Nucleus accumbens (tissue), 56 donors: ENCODE data around the gene LRRC66.

ENCODE experiments used
- DNase-seq, 56 donors: peaks; one replicate each; lab custom pipeline; 2025; lab: John Stamatoyannopoulos, UW

The LRRC66 gene

DNA sequence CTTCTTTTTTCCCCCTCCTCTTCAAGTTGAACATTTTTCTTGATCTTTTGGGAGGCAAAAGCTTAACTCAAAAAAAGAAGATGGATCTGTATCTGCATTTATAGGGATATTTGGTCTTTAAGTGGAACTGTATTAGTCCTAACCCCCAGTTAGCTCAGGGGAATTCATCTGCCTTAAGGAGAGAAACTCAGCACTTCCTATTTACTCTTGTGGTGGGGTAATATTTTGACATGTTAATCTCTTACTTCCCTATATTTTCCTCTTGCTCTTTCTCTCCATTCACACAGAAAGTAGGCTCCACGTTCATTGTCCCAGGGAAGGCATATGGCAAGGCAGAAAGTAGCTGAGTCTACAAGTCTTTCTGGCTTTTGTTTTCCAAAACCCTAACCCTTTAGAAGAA is 5.3 kb downstream of the LRRC66 start:
- no peak for DNase-seq

GRCh38 chr4:52012651-52013050 is 7.5 kb downstream of the LRRC66 start:
- DNase-seq = no peak

DNA sequence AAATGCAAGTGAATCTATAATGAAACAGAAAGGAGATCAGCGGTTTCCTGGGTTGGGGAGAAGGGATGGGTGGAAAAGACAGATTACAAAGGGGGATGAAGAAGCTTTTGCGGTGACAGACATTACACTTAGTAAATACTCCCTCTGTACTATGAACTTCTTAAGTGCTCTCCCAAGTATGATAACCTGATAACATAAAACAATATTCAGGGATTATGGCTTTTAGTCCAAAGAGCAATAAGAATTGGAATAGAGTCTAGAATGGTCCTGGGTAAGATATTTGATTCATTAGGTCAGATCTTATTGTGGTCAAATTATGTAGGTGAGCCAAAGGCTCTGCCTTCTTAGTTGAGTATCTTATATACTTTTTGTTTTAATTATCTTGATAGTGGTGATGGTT is 9.2 kb downstream of the LRRC66 start:
- DNase-seq = no peak

GRCh38 chr4:52006887-52007286 is 13.3 kb downstream of the LRRC66 start:
- DNase-seq = no peak

DNA sequence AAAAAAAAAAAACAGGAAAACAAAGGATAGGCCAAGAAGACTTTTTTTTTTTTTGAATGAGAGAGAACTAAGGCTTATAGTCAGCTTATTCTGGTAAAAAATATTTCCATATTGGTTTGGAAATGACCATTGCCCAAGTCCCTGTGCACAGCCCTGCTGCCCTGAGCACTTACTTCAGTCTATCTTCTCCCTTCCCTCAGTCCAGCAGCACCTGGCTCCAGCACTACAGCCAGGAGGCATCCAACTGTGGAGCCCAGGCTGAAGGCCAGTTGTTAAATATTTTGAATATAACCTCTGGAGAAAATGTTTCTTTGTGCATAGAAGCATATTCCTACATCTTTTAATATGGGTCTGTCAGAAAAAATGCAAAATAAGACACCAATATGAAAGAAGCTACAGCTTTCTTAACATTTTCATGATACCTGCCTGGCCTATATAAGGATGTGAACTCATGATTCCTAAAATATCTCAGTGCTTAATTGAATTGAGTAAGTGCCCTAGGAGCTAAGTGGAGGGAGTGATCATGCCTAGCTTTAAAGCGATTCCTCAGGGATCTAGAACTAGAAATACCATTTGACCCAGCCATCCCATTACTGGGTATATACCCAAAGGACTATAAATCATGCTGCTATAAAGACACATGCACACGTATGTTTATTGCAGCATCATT is 14.4 kb downstream of the LRRC66 start:
- DNase-seq = no peak

DNA sequence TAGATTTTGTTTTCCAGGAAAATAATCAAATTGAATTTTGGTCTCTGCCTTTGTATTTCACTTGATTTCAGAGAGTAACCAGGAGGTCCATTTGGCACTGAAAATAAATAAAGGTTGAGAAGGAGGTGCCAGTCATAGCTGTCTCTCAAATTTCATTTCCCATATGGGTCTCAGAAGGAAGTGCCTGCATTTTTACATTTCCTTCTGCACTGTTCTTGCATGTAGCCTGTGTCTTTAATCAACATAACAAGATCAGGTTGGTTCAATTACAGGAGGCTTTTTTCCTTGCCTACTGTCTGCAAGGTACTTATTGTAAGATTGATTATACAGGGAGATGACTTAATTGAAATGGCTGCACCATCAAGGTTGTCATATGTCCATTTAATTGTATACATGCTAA is 15.7 kb downstream of the LRRC66 start:
- no peak for DNase-seq

GRCh38 chr4:52001616-52002015 is 18.5 kb downstream of the LRRC66 start:
- DNase-seq = no peak

DNA sequence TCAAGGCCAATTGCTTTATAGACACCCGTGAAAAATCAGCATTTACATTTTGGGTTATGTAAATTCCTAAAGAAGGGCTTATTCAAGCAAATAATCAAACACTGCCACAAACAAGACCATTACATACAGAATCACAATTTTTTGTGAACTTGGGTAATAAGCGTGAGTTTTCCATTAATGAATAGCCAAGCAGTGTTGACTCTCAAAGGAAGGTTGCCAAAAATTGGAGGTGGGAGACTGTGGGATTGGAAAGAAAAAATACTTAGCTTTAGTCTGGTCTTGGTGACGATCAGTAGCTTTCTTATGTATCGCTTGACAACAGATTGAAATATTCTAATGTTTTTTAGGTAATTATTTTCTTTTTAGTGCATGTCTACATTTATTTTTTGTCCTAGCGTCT is 20.9 kb downstream of the LRRC66 start:
- DNase-seq = no peak

DNA sequence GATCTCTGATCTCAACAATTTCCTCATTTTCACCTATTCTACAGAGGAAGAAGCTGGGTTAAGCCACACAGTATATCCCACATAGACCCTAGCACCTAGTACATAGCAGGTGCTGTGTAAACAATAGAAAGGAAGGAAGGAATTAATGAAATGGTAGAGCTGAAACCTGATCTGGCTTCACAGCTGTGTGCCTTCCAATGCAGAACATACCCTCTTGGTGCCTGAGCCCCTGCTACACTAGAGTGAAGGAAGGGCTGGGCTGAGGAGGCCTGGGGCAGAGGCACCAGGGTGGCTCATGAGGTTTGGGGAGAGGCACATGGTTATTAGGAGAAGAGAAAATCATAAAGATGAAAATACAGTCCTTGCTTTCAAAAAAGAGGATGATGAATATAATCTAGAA is 21.3 kb downstream of the LRRC66 start:
- no peak for DNase-seq

GRCh38 chr4:51997647-51998046 is 22.5 kb downstream of the LRRC66 start:
- no peak for DNase-seq

GRCh38 chr4:51995647-51996220 is 24.4 kb downstream of the LRRC66 start:
- DNase-seq = no peak

GRCh38 chr4:51965862-51966261 is 54.3 kb downstream of the LRRC66 start:
- no peak for DNase-seq

- no peak for DNase-seq
Measured at GRCh38 chr4:51963841-51964517, 56.2 kb downstream of the LRRC66 start.

GRCh38 chr4:51960486-51960885 is 59.7 kb downstream of the LRRC66 start:
- DNase-seq = no peak

DNA sequence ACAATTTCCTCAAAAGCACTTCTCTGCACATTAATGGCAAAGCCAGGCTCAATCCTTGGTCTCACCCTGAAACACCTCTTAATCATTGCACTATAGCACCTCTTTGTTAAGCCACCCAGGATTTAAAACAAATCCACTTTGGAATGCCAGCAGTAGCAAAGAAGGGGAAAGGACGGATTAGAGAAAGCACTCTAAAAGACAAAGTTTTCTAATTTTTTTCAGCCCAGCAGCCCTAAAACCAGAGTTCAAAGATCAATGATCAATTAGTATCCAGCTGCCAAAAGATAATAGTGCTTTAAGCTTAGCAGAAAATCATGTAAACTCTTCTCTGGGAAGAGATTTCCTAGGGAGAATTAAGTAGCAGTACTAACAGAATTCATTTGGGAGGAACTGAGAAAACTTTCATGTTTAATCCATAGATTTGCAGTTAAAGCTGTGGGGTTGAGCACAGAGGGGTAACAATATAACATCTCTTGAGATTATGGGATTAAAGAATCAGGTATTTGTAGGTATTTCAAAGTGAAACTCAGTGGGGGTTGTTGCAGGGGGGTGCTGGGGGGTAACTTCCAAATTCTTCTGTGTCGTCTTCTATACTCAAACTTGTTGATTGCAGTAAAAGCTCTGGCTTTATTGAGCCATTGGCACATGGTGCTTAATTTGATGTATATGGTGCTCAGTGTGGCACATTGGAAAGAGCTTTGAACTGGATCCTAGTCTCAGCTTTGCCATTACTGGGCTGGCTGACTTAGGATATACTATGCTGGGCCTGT is 61.8 kb downstream of the LRRC66 start:
- DNase-seq = no peak
